ENCODE results near the gene TSEN15.

DNA sequence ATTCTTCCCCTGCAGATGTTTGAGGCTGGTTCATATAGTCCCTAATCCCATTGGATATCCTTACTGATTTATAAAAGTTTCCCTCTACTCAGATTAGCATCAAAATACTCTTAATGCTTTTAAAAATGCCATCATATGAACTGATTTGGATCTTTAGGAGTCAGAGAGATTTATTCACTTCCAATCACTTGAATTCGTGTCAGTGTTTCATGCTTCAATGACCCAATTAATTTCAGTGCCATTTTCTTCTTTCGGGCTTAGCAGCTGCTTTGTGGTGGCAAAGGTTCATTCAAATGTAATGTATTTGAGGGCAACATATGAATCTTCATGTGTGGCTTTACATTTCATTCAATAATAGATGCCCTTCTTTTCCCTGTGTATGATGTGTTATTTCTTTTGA lies 2.2 kb upstream of the TSEN15 start:
- TF ChIP-seq, protein P1, sequence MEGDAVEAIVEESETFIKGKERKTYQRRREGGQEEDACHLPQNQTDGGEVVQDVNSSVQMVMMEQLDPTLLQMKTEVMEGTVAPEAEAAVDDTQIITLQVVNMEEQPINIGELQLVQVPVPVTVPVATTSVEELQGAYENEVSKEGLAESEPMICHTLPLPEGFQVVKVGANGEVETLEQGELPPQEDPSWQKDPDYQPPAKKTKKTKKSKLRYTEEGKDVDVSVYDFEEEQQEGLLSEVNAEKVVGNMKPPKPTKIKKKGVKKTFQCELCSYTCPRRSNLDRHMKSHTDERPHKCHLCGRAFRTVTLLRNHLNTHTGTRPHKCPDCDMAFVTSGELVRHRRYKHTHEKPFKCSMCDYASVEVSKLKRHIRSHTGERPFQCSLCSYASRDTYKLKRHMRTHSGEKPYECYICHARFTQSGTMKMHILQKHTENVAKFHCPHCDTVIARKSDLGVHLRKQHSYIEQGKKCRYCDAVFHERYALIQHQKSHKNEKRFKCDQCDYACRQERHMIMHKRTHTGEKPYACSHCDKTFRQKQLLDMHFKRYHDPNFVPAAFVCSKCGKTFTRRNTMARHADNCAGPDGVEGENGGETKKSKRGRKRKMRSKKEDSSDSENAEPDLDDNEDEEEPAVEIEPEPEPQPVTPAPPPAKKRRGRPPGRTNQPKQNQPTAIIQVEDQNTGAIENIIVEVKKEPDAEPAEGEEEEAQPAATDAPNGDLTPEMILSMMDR (IDR thresholded peaks at IDR 0.05): no peak
- TF ChIP-seq POLR2A (IDR thresholded peaks at IDR 0.05): no peak
